A549 (cell line): ENCODE measurements around the gene PI16.

Source experiments
- POLR2A ChIP-seq: IDR thresholded peaks from 2 replicates; pipeline ENCODE4 v1.6.1; 2012; ENCODE audit warnings: mild to moderate bottlenecking, low read length
- RFX5 ChIP-seq: fragments of 450-650 bp; IDR thresholded peaks from 2 replicates; pipeline ENCODE4 v1.7.1; 2014; ENCODE audit warnings: antibody characterized with exemption, mild to moderate bottlenecking, moderate library complexity
- SREBF2 ChIP-seq: fragments of 450-650 bp; IDR thresholded peaks from 2 replicates; pipeline ENCODE4 v1.6.1; 2014; ENCODE audit warnings: mild to moderate bottlenecking, moderate library complexity

- TF ChIP-seq SREBF2 = no peak
- TF ChIP-seq POLR2A = no peak
- TF ChIP-seq RFX5 = no peak
Observed at GRCh38 chr6:36986704-36987047, 32.1 kb downstream of the PI16 start.
